IgD-negative memory B cell (primary cell): ENCODE data around the gene ZNF837. TPM values are rescaled to one million over a fixed set of nuclear protein-coding genes. Genes with fewer than 3 reads are reported as not detected.

Source experiments
- H3K27ac Mint-ChIP-seq, 3 donors: one replicate each; pipeline ENCODE4 v1.8.0; 2020 to 2022; ENCODE audit warnings: mild to moderate bottlenecking in 3 of 3, mixed read lengths in 3 of 3, moderate library complexity in 1 of 3
- H3K27me3 Mint-ChIP-seq: one replicate; pipeline ENCODE4 v1.8.0; 2021; ENCODE audit warnings: mixed read lengths
- H3K36me3 Mint-ChIP-seq: one replicate; pipeline ENCODE4 v1.8.0; 2020; ENCODE audit warnings: mild to moderate bottlenecking, mixed read lengths
- H3K4me1 Mint-ChIP-seq, 3 donors: one replicate each; pipeline ENCODE4 v1.8.0; 2020 to 2022; ENCODE audit warnings: mixed read lengths in 3 of 3, mild to moderate bottlenecking in 1 of 3
- H3K4me3 Mint-ChIP-seq, 4 donors: one replicate each; pipeline ENCODE4 v1.8.0; 2020 to 2022; ENCODE audit warnings: mild to moderate bottlenecking in 4 of 4, mixed read lengths in 4 of 4, moderate library complexity in 3 of 4
- H3K9me3 Mint-ChIP-seq, 3 donors: one replicate each; pipeline ENCODE4 v1.8.0; 2020 to 2021; ENCODE audit warnings: mixed read lengths in 3 of 3, mild to moderate bottlenecking in 1 of 3
- polyA plus RNA-seq: library from polyadenylated mRNA; unstranded; fragments of 300-500 nt; fragmentation: Illumina TruSeq; gene quantifications from one replicate; pipeline ENCODE4 v1.2.3, GENCODE V29; 2021

The ZNF837 gene
- polyA plus RNA-seq, 1 donor from 2014 or later = 8.0 TPM

DNA sequence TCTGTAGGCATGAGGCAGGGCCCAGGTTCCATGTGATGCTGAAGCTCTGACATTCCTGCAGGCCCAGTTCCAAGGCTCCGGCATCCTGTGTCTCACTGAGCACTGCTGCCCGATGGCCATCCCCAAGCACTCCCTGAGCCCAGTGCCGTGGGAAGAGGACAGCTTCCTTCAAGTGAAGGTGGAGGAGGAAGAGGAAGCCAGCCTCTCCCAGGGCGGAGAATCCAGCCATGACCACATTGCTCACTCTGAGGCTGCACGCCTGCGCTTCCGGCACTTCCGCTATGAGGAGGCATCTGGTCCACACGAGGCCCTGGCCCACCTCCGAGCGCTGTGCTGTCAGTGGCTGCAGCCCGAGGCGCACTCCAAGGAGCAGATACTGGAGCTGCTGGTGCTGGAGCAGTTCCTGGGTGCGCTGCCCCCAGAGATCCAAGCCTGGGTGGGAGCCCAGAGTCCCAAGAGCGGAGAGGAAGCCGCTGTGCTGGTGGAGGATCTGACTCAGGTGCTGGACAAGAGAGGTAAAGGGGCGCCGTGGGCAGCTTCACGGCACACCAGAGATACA is 46.1 kb downstream of the ZNF837 start:
- Mint-ChIP-seq H3K27me3 (no peaks in the 10 kb centered on the region), H3K4me3 (no peak overlapping the region), H3K9me3 (peaks cover 0 to 1% (median 0%) of the 10 kb centered on the region in 3 donors), H3K27ac (peak overlapping the region in 1 of 3 donors; percentile 45), H3K36me3 (peaks cover 22% of the 10 kb centered on the region), H3K4me1 (peaks cover 0 to 5% (median 3%) of the 10 kb centered on the region in 3 donors)

DNA sequence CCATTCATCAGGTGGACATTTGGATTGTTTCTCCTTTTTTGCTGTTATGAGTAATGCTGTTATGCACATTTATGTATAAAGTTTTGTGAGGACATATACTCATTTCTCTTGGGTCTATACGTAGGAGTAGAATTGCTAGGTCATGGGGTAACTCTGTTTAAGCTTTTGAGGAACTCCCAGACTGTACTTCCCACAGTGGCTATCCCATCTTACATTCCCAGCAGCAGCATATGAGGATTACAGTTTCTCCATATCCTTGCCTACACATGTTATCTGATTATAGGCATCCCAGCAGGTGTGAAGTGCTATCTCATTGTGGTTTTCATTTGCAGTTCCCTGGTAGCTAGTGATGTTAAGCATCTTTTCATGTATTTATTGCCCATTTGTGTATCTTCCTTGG is 48.1 kb downstream of the ZNF837 start:
- Mint-ChIP-seq H3K36me3 (peaks cover 14% of the 10 kb centered on the region), H3K4me3 (no peak overlapping the region), H3K27me3 (no peaks in the 10 kb centered on the region), H3K27ac (no peak overlapping the region), H3K4me1 (peaks cover 0 to 9% (median 8%) of the 10 kb centered on the region in 3 donors), H3K9me3 (no peaks in the 10 kb centered on the region)

- no peaks in the 10 kb centered on the region for H3K27me3 Mint-ChIP-seq
- H3K27ac Mint-ChIP-seq = no peak overlapping the region
- H3K36me3 Mint-ChIP-seq = peaks cover 12% of the 10 kb centered on the region
- no peaks in the 10 kb centered on the region for H3K9me3 Mint-ChIP-seq
- H3K4me1 Mint-ChIP-seq = peaks cover 0 to 9% (median 8%) of the 10 kb centered on the region in 3 donors
- no peak overlapping the region for H3K4me3 Mint-ChIP-seq
Measured at GRCh38 chr19:58330458-58330857, 50.4 kb downstream of the ZNF837 start.

DNA sequence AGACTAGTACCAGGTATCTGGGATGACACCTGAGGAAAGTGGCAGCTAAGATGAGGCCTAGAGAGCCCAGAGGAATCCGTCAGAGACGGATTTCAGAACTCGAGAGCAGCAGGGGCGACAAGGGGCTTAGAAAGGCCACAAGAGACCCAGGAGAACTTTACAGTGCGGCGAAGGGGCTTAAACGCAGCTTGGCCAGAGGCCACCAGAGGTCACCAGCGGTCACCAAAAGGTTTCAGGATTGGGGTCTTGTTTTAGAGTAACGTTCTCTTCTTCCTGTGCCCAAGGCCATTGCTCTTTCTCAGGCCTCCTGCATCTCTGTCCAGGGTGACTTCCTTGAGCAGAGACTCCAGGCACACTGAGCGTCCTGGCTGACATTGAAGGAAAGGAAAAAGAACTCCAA is 51.8 kb downstream of the ZNF837 start:
- H3K4me3 Mint-ChIP-seq = peak overlapping the region in 1 of 4 donors; percentile 54
- H3K27ac Mint-ChIP-seq = no peak overlapping the region
- peaks cover 9% of the 10 kb centered on the region for H3K36me3 Mint-ChIP-seq
- H3K27me3 Mint-ChIP-seq = no peaks in the 10 kb centered on the region
- H3K4me1 Mint-ChIP-seq = peaks cover 0 to 9% (median 8%) of the 10 kb centered on the region in 3 donors
- H3K9me3 Mint-ChIP-seq = no peaks in the 10 kb centered on the region

DNA sequence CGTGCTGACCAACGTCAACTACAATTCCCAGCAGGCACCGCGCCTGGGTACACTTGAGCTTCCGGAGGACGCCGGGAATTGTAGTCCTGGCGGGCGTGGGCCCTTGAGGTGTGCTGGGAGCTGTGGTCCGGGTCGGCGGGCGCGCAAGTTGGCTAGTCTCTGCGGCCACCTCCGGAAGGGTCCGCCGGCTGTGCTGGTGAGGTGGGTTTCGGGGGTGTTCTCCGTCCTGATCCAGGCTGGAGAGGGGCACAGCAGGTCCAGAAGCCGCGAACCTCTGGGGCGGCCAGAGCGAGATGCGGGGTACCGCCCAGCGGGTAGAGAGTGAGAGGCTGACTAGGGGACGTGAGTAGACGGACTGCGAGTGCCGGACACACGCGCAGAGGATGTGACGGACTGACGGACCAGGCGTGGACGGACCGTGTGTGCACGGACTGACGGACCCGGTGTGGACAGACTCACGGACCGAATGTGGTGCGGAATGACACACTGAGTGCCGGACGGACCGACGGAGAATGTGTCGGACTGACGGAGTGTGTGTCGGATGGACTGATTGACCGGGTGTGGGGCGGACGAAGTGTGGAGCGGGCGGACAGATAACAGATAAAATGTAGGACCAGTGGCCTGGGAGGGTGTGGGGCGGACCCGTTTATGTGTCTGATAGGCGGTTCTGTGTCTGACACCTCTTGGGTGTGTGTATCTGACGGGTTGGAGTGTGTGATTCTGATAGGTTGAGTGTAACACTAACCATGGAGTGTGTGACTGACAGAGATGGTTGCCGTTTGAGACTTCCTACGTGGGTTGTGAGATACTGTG is 53.7 kb downstream of the ZNF837 start, which contains the start of gene ZSCAN22:
TSS of gene ZSCAN22 (plus strand) at position 81 of the 813 bp plus-strand sequence. CDS start 7,809 bp downstream, outside the sequence.
- H3K4me1 Mint-ChIP-seq = peaks cover 0 to 9% (median 7%) of the 10 kb centered on the region in 3 donors
- no peaks in the 10 kb centered on the region for H3K27me3 Mint-ChIP-seq
- H3K36me3 Mint-ChIP-seq = peaks cover 5% of the 10 kb centered on the region
- H3K4me3 Mint-ChIP-seq = no peak within 1 kb of the TSS
- H3K9me3 Mint-ChIP-seq = peaks cover 0 to 1% (median 0%) of the 10 kb centered on the region in 3 donors
- H3K27ac Mint-ChIP-seq = no peak within 1 kb of the TSS

DNA sequence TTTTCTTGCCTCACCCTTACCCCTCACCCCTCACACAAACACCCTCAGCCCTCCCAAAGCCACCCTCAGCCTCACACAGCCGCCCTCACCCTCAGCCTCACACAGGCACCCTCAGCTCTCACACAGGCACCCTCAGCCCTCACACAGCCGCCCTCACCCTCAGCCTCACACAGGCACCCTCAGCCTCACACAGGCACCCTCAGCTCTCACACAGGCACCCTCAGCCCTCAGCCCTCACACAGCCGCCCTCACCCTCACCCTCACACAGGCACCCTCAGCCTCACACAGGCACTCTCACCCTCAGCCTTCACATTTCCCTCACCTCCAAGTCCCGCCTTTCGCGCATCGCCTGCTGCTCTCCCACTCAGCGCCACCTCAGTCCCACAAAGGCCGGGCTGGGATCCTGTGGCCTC is 54.3 kb downstream of the ZNF837 start:
- peaks cover 0 to 9% (median 7%) of the 10 kb centered on the region in 3 donors for H3K4me1 Mint-ChIP-seq
- H3K4me3 Mint-ChIP-seq = no peak overlapping the region
- H3K9me3 Mint-ChIP-seq = peaks cover 0 to 2% (median 0%) of the 10 kb centered on the region in 3 donors
- no peaks in the 10 kb centered on the region for H3K27me3 Mint-ChIP-seq
- no peak overlapping the region for H3K27ac Mint-ChIP-seq
- H3K36me3 Mint-ChIP-seq = peaks cover 5% of the 10 kb centered on the region

DNA sequence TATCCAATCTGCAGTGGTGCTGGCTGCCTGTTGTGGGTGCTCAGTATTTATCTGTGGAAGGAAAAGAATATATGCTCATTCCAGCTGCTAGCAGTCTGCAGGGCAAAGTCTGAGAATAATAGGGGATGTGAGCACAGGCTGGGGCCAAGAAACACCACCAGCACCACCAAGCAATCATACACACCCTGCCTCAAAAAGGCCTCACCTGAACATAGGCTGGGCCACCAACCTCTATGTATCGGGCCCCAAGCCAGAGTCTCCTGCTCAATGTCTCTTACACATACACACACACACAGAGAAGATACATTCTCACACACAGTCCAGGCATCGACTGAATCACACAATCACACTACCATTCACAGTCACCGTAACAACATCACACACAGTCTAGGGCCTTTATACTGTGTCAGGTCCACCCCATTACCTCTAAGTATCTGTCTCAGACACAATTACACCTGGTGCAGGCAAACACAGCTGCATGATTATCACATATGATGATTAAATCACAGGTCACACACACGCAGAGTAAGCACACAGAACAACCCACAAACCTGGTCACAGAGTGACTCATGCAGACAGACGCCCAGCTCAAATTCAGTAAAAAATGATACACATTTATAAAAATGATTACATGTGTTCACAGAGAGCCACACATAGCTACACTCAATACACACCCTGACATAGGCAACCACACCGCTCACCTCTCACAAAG is 55.4 kb downstream of the ZNF837 start:
- Mint-ChIP-seq H3K4me3 (no peak overlapping the region), H3K36me3 (peaks cover 4% of the 10 kb centered on the region), H3K9me3 (peaks cover 0 to 2% (median 0%) of the 10 kb centered on the region in 3 donors), H3K4me1 (peaks cover 0 to 7% (median 7%) of the 10 kb centered on the region in 3 donors), H3K27me3 (no peaks in the 10 kb centered on the region), H3K27ac (no peak overlapping the region)

DNA sequence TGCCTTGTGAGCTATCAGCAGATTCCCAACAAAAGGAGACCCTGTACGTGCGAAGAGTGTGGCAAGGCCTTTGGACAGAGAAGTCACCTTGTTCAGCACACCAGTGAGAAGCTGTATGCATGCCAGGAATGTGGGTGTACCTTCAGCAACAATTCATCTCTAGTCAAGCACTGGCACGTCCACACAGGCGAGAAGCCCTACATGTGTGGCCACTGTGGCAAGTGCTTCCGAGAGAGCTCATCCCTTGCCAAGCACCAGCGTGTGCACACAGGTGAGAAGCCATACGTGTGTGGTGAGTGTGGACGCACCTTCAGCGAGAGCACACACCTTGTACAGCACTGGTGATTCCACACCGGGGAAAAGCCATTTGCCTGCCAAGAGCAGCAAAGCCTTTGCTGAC is 61.6 kb downstream of the ZNF837 start:
- Mint-ChIP-seq H3K4me3 (no peak overlapping the region), H3K36me3 (peaks cover 11% of the 10 kb centered on the region)

DNA sequence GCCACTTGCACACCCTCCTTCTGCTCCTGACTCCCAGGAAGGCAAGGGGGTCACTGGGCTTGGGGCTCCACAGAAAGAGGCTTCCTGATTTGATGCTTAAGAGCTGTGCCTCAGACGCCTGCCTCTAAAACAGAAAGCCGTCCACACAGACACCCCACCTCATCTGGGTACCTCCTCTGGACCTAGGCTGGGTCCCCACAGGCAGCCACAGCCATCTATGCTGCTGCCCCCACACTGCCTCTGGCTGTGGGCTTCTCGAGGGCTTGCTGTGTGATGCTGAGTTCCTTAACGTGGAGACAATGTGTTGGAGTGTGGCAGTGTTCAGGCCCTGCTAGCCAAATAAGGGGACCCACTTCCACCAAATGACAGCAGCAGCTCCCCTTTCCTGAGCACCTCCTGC is 62.5 kb downstream of the ZNF837 start:
- Mint-ChIP-seq H3K4me3 (no peak overlapping the region), H3K4me1 (no peaks in the 10 kb centered on the region), H3K27me3 (no peaks in the 10 kb centered on the region), H3K27ac (no peak overlapping the region), H3K9me3 (peaks cover 0 to 2% (median 0%) of the 10 kb centered on the region in 3 donors), H3K36me3 (peaks cover 10% of the 10 kb centered on the region)

More for the DNA sequence above, 61.6 kb downstream of the ZNF837 start:
- H3K9me3 Mint-ChIP-seq = peaks cover 0 to 2% (median 0%) of the 10 kb centered on the region in 3 donors
- H3K27ac Mint-ChIP-seq = no peak overlapping the region
- H3K27me3 Mint-ChIP-seq = no peaks in the 10 kb centered on the region
- H3K4me1 Mint-ChIP-seq = peaks cover 0 to 2% (median 0%) of the 10 kb centered on the region in 3 donors

Other genes starting within 250 kb of the ZNF837 start
- gene ZNF329, start 230.2 kb downstream of the ZNF837 start, polyA plus RNA-seq = 8.2 TPM
- gene ZNF274, start 198.0 kb downstream of the ZNF837 start, polyA plus RNA-seq = 45.1 TPM
- gene ZNF544, start 152.1 kb downstream of the ZNF837 start, polyA plus RNA-seq = 32.4 TPM
- 0.98 TPM for gene ZNF8, start 102.1 kb downstream of the ZNF837 start, polyA plus RNA-seq
- 76.1 TPM for gene ERVK3-1, start 75.7 kb downstream of the ZNF837 start, polyA plus RNA-seq
- gene ZSCAN22, start 54.0 kb downstream of the ZNF837 start, polyA plus RNA-seq = 2.9 TPM
- gene A1BG, start 27.5 kb downstream of the ZNF837 start, polyA plus RNA-seq = 70.2 TPM
- 2.1 TPM for gene ZNF497, start 18.3 kb downstream of the ZNF837 start, polyA plus RNA-seq
- 1,545 TPM for gene RPS5, start 6.2 kb upstream of the ZNF837 start, polyA plus RNA-seq
- gene RNF225, start 14.6 kb upstream of the ZNF837 start, polyA plus RNA-seq = not detected
- gene ZNF584, start 27.6 kb upstream of the ZNF837 start, polyA plus RNA-seq = 3.5 TPM
- 0.53 TPM for gene ZNF132, start 59.1 kb upstream of the ZNF837 start, polyA plus RNA-seq
- 1.6 TPM for gene ZNF324B, start 70.6 kb upstream of the ZNF837 start, polyA plus RNA-seq
- 12.4 TPM for gene ZNF324, start 86.0 kb upstream of the ZNF837 start, polyA plus RNA-seq
- 6.7 TPM for gene ZNF446, start 95.3 kb upstream of the ZNF837 start, polyA plus RNA-seq
- 10.3 TPM for gene SLC27A5, start 131.0 kb upstream of the ZNF837 start, polyA plus RNA-seq
- 7.6 TPM for gene ZBTB45, start 138.8 kb upstream of the ZNF837 start, polyA plus RNA-seq
- 38.9 TPM for gene TRIM28, start 163.0 kb upstream of the ZNF837 start, polyA plus RNA-seq
- gene CHMP2A, start 174.1 kb upstream of the ZNF837 start, polyA plus RNA-seq = 160 TPM
- gene UBE2M, start 177.6 kb upstream of the ZNF837 start, polyA plus RNA-seq = 10.0 TPM
- 11.5 TPM for gene MZF1, start 192.3 kb upstream of the ZNF837 start, polyA plus RNA-seq